Natural killer cell (primary cell): ENCODE results near the gene PDE8A. TPM values are rescaled to one million over a fixed set of nuclear protein-coding genes. Genes with fewer than 3 reads are reported as not detected.

ENCODE experiments used
- ATAC-seq, 3 donors: fragments of 150-1000 bp in 2 of 3; fragments of 200-7000 bp in 1 of 3; cut with Tn5 transposase; 1 replicate in 1 of 3; 2 replicates in 2 of 3; pipeline ENCODE4 v1.10.0; 2021; ENCODE audit warnings: mild to moderate bottlenecking in 2 of 3, moderate library complexity in 2 of 3
- DNase-seq, 2 donors: peaks; one replicate each; pipeline versions ENCODE4 v3.0.0 to v3.0.0-alpha.2; 2013 to 2021; ENCODE audit warnings: mixed read lengths in 1 of 2
- H3K27ac ChIP-seq: one replicate; pipeline ENCODE4 v1.5.1; 2013; ENCODE audit warnings: mild to moderate bottlenecking, low read length
- H3K27me3 ChIP-seq: one replicate; pipeline ENCODE4 v1.6.1; 2013; ENCODE audit warnings: low read length; ENCODE audit not compliant: control insufficient read depth, insufficient read depth
- H3K36me3 ChIP-seq: one replicate; pipeline ENCODE4 v1.6.1; 2013; ENCODE audit warnings: low read length; ENCODE audit not compliant: control insufficient read depth, insufficient read depth
- H3K4me1 ChIP-seq: one replicate; pipeline ENCODE4 v1.6.1; 2013; ENCODE audit warnings: low read length; ENCODE audit not compliant: control insufficient read depth, insufficient read depth
- H3K4me3 ChIP-seq: one replicate; pipeline ENCODE4 v1.5.1; 2013; ENCODE audit warnings: low read length
- H3K9me3 ChIP-seq: one replicate; pipeline ENCODE4 v1.6.1; 2013; ENCODE audit warnings: low read length; ENCODE audit not compliant: control insufficient read depth, insufficient read depth
- H3K27ac Mint-ChIP-seq, 2 donors: one replicate each; pipeline ENCODE4 v1.8.0; 2022; ENCODE audit warnings: mild to moderate bottlenecking in 2 of 2, mixed read lengths in 2 of 2, moderate library complexity in 1 of 2
- H3K27me3 Mint-ChIP-seq, 2 donors: one replicate each; pipeline ENCODE4 v1.8.0; 2022; ENCODE audit warnings: low read depth in 2 of 2, mixed read lengths in 2 of 2
- H3K36me3 Mint-ChIP-seq: one replicate; pipeline ENCODE4 v1.8.0; 2022; ENCODE audit warnings: mixed read lengths
- H3K4me1 Mint-ChIP-seq, 2 donors: one replicate each; pipeline ENCODE4 v1.8.0; 2022; ENCODE audit warnings: mixed read lengths in 2 of 2
- H3K4me3 Mint-ChIP-seq: one replicate; pipeline ENCODE4 v1.8.0; 2022; ENCODE audit warnings: mild to moderate bottlenecking, moderate library complexity, mixed read lengths
- H3K9me3 Mint-ChIP-seq, 2 donors: one replicate each; pipeline ENCODE4 v1.8.0; 2022; ENCODE audit warnings: mixed read lengths in 2 of 2
- WGBS: methylation state at CpG from one replicate; pipeline ENCODE4 v1.1.7; 2013; ENCODE audit warnings: missing lambda C conversion rate; ENCODE audit not compliant: insufficient coverage; 5-methylcytosine and 5-hydroxymethylcytosine counted together
- intact Hi-C: fragments of 100-400 bp; cut with micrococcal nuclease; formaldehyde crosslinking; loops from one replicate; pipeline ENCODE4 v1.14.2; 2022
- total RNA-seq, 4 donors: library from RNA; stranded (reverse); fragments of 120-200 nt in 1 of 4; gene quantifications; one replicate each; pipeline versions ENCODE4 v1.2.3 to v1.2.4, GENCODE V29; 2013 to 2022
- TF ChIP-seq, protein P1 (sequence below): fragments of 200-600 bp; IDR thresholded peaks from one replicate; pipeline ENCODE4 v1.8.0; 2022; ENCODE audit warnings: antibody characterized with exemption

PDE8A gene
- total RNA-seq, 3 donors from 2014 or later (not counting 1 experiment from before 2014, with no cell fraction given) = 21.0 to 24.2 (median 23.8) TPM

- WGBS = 82% methylated on average over 5 of the region's 5 CpGs
- Histone ChIP-seq H3K27me3 (no peaks in the 10 kb centered on the region), H3K4me1 (no peaks in the 10 kb centered on the region), H3K36me3 (no peaks in the 10 kb centered on the region), H3K4me3 (no peak overlapping the region), H3K9me3 (no peaks in the 10 kb centered on the region), H3K27ac (no peak overlapping the region)
- Mint-ChIP-seq H3K27ac (no peak overlapping the region), H3K9me3 (no peaks in the 10 kb centered on the region), H3K27me3 (peaks cover 12 to 15% of the 10 kb centered on the region in 2 donors), H3K4me3 (no peak overlapping the region), H3K36me3 (no peaks in the 10 kb centered on the region), H3K4me1 (no peaks in the 10 kb centered on the region)
- ATAC-seq = no peak
- DNase-seq = no peak
- TF ChIP-seq, protein P1, sequence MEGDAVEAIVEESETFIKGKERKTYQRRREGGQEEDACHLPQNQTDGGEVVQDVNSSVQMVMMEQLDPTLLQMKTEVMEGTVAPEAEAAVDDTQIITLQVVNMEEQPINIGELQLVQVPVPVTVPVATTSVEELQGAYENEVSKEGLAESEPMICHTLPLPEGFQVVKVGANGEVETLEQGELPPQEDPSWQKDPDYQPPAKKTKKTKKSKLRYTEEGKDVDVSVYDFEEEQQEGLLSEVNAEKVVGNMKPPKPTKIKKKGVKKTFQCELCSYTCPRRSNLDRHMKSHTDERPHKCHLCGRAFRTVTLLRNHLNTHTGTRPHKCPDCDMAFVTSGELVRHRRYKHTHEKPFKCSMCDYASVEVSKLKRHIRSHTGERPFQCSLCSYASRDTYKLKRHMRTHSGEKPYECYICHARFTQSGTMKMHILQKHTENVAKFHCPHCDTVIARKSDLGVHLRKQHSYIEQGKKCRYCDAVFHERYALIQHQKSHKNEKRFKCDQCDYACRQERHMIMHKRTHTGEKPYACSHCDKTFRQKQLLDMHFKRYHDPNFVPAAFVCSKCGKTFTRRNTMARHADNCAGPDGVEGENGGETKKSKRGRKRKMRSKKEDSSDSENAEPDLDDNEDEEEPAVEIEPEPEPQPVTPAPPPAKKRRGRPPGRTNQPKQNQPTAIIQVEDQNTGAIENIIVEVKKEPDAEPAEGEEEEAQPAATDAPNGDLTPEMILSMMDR = no peak
- intact Hi-C loops = no loop called here
Measured at GRCh38 chr15:84951736-84952135, 29.9 kb upstream of the PDE8A start.

GRCh38 chr15:84953136-84953535 lies 28.5 kb upstream of the PDE8A start:
- peaks cover 17 to 22% of the 10 kb centered on the region in 2 donors for H3K27me3 Mint-ChIP-seq
- H3K27me3 ChIP-seq = no peaks in the 10 kb centered on the region
- TF ChIP-seq, protein P1 = no peak
- no peak for DNase-seq
- H3K4me1 Mint-ChIP-seq = no peaks in the 10 kb centered on the region
- no peak overlapping the region for H3K27ac ChIP-seq
- ATAC-seq = no peak
- no peaks in the 10 kb centered on the region for H3K9me3 Mint-ChIP-seq
- H3K4me3 Mint-ChIP-seq = no peak overlapping the region
- no peaks in the 10 kb centered on the region for H3K4me1 ChIP-seq
- intact Hi-C loops = no loop called here
- H3K36me3 ChIP-seq = no peaks in the 10 kb centered on the region
- no peaks in the 10 kb centered on the region for H3K9me3 ChIP-seq
- no peak overlapping the region for H3K27ac Mint-ChIP-seq
- no peak overlapping the region for H3K4me3 ChIP-seq
- WGBS = 95% methylated on average over 4 of the region's 4 CpGs
- no peaks in the 10 kb centered on the region for H3K36me3 Mint-ChIP-seq

GRCh38 chr15:84953726-84954125 lies 27.9 kb upstream of the PDE8A start:
- Mint-ChIP-seq H3K27me3 (peaks cover 17 to 22% of the 10 kb centered on the region in 2 donors), H3K4me3 (no peak overlapping the region), H3K9me3 (no peaks in the 10 kb centered on the region), H3K36me3 (no peaks in the 10 kb centered on the region), H3K4me1 (no peaks in the 10 kb centered on the region), H3K27ac (no peak overlapping the region)
- TF ChIP-seq, protein P1 = no peak
- DNase-seq = no peak
- WGBS = 46% methylated on average over 1 of the region's 1 CpG
- H3K27me3 ChIP-seq = no peaks in the 10 kb centered on the region
- intact Hi-C loops = no loop called here
- no peak overlapping the region for H3K4me3 ChIP-seq
- ATAC-seq = no peak
- no peak overlapping the region for H3K27ac ChIP-seq
- H3K36me3 ChIP-seq = no peaks in the 10 kb centered on the region
- H3K9me3 ChIP-seq = no peaks in the 10 kb centered on the region
- H3K4me1 ChIP-seq = no peaks in the 10 kb centered on the region
